GM18499 (cell line): ENCODE results near the gene GRK5.

Experiments used
- ATAC-seq: cut with Tn5 transposase; IDR thresholded peaks from one replicate; pipeline ENCODE4 v1.9.1; 2021; ENCODE audit warnings: moderate number of reproducible peaks; ENCODE audit not compliant: insufficient read depth, unreplicated experiment

GRK5 gene

GRCh38 chr10:119446441-119447277, 239.3 kb downstream of the GRK5 start:
- ATAC-seq, result no peak

DNA sequence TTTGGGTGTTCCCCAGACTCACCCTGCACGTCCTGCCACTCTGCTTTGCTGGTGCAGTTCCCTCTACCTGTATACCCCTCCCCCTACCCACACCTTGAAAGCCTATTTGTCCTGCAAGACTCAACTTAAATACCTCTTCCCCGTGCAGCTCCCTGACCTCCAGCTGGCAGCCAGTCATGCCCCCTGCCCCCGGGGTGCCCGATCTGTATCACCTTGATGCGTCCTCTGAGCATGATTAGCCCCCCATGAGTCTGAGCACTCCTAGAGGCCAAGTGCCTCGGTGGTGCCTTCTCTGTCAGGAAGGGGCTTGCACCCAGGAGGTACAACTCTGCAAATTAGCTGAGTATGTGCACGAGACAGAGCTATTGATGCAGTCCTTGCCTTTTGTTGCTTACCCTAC, 240.1 kb downstream of the GRK5 start:
- ATAC-seq, result no peak

DNA sequence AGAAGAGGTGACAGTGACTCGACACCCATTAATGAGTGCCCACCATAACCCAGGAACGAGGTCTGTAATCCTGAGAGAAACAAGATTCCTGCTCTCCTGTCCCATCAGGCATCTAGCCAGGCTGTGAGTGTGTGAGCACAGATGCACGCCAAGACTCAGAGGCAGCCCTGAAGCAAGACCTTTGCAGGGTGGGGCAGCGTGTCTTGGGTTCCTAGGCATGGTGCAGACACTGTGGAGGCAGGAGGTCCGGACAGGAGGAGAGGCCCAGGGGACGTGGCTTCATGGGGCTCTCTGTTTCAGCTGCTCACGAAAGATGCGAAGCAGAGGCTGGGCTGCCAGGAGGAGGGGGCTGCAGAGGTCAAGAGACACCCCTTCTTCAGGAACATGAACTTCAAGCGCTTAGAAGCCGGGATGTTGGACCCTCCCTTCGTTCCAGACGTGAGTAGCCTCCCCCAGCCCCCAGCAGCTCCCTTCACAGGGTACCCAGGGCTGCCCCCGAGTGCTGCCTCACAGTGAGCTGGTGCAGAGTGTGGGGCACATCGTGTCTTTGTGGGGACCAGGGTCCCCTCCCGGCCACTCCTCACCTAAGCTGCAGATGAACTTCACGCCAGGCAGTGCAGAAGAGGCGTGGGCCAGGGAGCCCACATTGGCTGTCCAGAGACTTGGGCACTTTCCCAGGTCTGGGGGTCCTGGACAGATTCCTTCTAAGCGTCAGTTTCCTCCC, 240.6 kb downstream of the GRK5 start:
- ATAC-seq, result no peak

- ATAC-seq, result no peak
These were observed 241.5 kb downstream of the GRK5 start for GRCh38 chr10:119448628-119449584.

- no peak for ATAC-seq
These were observed 242.5 kb downstream of the GRK5 start for GRCh38 chr10:119449760-119450461.

DNA sequence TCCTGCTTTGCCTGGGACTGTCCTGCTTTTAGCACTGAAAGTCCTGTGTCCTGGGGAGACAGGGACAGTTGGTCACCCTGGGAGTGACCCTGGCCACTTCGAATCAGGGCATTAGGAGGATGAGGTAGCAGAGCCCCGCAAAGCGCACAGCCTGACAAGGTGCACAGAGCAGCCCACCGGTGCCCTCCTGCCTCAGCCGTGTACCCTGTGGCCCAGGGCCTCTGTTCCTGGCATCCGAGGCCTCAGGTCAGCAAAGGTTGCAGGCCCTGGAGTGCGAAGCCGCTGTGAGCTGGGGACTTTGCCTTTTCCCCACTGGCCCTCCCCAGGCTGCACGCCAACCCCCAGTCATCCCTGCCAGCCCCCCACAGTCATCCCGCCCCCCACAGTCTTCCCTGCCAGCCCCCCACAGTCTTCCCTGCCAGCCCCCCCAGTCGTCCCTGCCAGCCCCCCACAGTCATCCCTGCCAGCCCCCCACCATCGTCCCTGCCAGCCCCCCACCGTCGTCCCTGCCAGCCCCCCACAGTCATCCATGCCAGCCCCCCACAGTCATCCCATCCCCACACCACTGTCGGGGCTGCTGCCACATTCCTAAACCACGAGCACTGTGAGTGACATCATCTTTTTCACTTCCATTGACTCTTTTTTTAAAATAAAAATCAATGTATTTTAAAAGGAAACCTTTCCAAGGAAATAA, 243.4 kb downstream of the GRK5 start:
- no peak for ATAC-seq

- ATAC-seq, result no peak
These were observed 244.0 kb downstream of the GRK5 start for GRCh38 chr10:119451300-119451896.

DNA sequence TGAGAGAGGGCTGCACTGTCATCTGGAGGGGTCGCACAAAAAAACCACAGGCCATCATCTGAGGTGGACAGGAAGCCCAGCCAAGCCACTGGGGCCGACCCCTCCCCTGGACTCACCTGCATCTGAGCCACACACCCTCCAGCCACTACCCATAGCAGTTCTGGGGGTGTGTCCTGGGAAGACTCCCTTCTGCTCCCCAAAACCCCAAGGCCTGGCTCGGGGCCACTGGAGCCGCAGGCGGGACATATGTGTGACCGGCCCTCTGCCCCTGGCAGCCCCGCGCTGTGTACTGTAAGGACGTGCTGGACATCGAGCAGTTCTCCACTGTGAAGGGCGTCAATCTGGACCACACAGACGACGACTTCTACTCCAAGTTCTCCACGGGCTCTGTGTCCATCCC, 245.0 kb downstream of the GRK5 start:
- no peak for ATAC-seq

- no peak for ATAC-seq
These were observed 245.9 kb downstream of the GRK5 start for GRCh38 chr10:119453313-119453712.

DNA sequence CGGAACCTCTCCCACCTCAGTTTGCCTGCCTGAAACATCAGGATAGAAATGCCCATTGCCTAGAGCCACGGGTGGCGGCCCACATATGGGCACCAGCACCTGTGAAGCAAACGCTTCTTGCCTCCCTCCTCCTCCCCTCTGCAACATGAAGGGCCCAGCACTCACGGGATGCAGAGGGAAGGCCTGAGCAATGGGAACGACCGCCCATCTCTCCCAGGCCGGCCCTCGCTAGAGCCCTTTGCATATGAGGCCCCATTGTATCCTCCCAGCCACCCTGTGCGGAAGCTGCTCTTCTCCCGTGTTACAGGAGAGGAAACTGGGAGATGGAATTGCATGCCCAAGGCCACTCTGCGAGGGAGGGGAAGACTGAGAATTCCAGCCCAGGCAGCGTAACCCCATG, 246.9 kb downstream of the GRK5 start:
- no peak for ATAC-seq

DNA sequence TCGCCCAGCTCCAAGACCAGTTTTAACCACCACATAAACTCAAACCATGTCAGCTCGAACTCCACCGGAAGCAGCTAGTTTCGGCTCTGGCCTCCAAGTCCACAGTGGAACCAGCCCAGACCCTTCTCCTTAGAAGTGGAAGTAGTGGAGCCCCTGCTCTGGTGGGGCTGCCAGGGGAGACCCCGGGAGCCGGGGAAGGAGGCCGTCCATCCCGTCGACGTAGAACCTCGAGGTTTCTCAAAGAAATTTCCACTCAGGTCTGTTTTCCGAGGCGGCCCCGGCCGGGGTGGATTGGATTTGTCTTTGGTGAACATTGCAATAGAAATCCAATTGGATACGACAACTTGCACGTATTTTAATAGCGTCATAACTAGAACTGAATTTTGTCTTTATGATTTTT, 247.6 kb downstream of the GRK5 start:
- no peak for ATAC-seq

DNA sequence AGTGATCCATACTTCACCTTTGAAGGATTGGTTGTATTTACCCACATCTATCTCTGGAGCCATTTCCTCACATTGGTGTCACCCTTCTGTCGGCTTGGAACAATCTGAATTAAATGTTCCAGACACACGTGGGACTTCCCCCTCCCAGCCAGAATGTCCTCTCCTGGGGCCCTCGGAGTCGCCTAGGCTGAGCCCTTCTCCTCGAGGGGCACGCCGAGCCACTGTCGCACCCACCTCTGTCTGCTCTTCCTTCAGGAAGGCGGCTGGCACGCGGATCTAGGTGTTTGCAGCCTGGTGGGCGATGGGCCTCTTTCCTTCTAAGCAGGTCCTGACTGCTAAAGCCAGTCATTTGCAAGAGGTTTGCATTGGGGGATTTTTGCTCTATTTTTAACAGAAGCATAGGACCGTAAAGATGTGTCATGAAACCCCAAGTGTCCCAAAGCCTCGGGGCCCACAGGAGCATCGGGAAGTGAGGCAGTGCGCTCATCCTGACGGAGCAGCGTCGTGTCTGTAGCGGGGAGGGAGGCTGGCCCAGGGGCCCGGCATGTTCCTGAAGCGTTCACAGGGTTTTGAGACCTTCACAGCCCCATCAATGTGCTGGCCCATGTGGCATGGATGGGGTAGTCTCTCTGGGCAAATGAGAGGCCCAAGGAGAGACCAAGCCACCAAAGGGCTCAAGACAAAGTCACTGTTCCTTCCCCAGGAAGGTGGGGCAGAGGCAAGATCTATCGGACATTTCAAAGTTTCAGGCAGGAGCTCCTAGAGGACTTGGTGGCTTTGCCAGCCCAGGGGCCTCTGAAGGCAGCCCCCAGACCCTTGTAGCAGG, 248.5 kb downstream of the GRK5 start:
- no peak for ATAC-seq

- ATAC-seq, result no peak
These were observed 249.1 kb downstream of the GRK5 start for GRCh38 chr10:119456435-119456810.

GRCh38 chr10:119457966-119458766, 250.8 kb downstream of the GRK5 start:
- ATAC-seq, result no peak

GRCh38 chr10:119459681-119460340, 252.4 kb downstream of the GRK5 start:
- ATAC-seq, result no peak

GRCh38 chr10:119460369-119461195, 253.2 kb downstream of the GRK5 start:
- no peak for ATAC-seq
